Chondrocyte (in vitro differentiated cells): ENCODE data around the gene MAP4K2. TPM values are rescaled to one million over a fixed set of nuclear protein-coding genes. Genes with fewer than 3 reads are reported as not detected.

Experiments used
- DNase-seq: peaks from one replicate; pipeline ENCODE4 v3.0.0; 2021; ENCODE audit warnings: mixed read lengths, low spot score
- H3K27ac Mint-ChIP-seq: one replicate; pipeline ENCODE4 v1.8.0; 2021; ENCODE audit warnings: mild to moderate bottlenecking, moderate library complexity, mixed read lengths; ENCODE audit not compliant: unreplicated experiment
- H3K27me3 Mint-ChIP-seq: 2 replicates; pipeline ENCODE4 v1.8.0; 2021; ENCODE audit warnings: low read depth, mixed read lengths
- H3K36me3 Mint-ChIP-seq: 2 replicates; pipeline ENCODE4 v1.8.0; 2021; ENCODE audit warnings: low read depth, mixed read lengths
- H3K4me1 Mint-ChIP-seq: 2 replicates; pipeline ENCODE4 v1.8.0; 2021; ENCODE audit warnings: low read depth, mild to moderate bottlenecking, mixed read lengths
- H3K4me3 Mint-ChIP-seq: one replicate; pipeline ENCODE4 v1.8.0; 2021; ENCODE audit warnings: mild to moderate bottlenecking, moderate library complexity, mixed read lengths; ENCODE audit not compliant: unreplicated experiment
- H3K9me3 Mint-ChIP-seq: 2 replicates; pipeline ENCODE4 v1.8.0; 2021; ENCODE audit warnings: low read depth, mixed read lengths
- CTCF ChIP-seq: fragments of 200-600 bp; sonication (generic); IDR thresholded peaks from 2 replicates; pipeline ENCODE4 v1.5.0; 2021; ENCODE audit warnings: antibody characterized with exemption, mild to moderate bottlenecking, moderate library complexity
- total RNA-seq: library from RNA; stranded (reverse); gene quantifications from 3 replicates; pipeline ENCODE4 v1.2.1, GENCODE V29; 2021

Gene MAP4K2
- total RNA-seq, 1 donor from 2014 or later, result 13.4 TPM

GRCh38 chr11:64833198-64833502 lies 30.1 kb upstream of the MAP4K2 start:
- Mint-ChIP-seq H3K27me3 (no peaks in the 10 kb centered on the region), H3K36me3 (no peaks in the 10 kb centered on the region), H3K27ac (no peak overlapping the region), H3K9me3 (no peaks in the 10 kb centered on the region), H3K4me1 (no peaks in the 10 kb centered on the region), H3K4me3 (no peak overlapping the region)
- peak; percentile 93 for DNase-seq
- TF ChIP-seq CTCF, result no peak

GRCh38 chr11:64832467-64833197 lies 29.6 kb upstream of the MAP4K2 start:
- H3K4me1 Mint-ChIP-seq, result no peaks in the 10 kb centered on the region
- no peak for DNase-seq
- no peaks in the 10 kb centered on the region for H3K27me3 Mint-ChIP-seq
- no peaks in the 10 kb centered on the region for H3K36me3 Mint-ChIP-seq
- TF ChIP-seq CTCF, result no peak
- H3K4me3 Mint-ChIP-seq, result no peak overlapping the region
- H3K27ac Mint-ChIP-seq, result no peak overlapping the region
- H3K9me3 Mint-ChIP-seq, result no peaks in the 10 kb centered on the region

- no peaks in the 10 kb centered on the region for H3K9me3 Mint-ChIP-seq
- H3K4me1 Mint-ChIP-seq, result no peaks in the 10 kb centered on the region
- DNase-seq, result no peak
- H3K36me3 Mint-ChIP-seq, result no peaks in the 10 kb centered on the region
- H3K27me3 Mint-ChIP-seq, result no peaks in the 10 kb centered on the region
- TF ChIP-seq CTCF, result no peak
- no peak overlapping the region for H3K4me3 Mint-ChIP-seq
- no peak overlapping the region for H3K27ac Mint-ChIP-seq
Measured at GRCh38 chr11:64831411-64831891, 28.4 kb upstream of the MAP4K2 start.

GRCh38 chr11:64829536-64830251 lies 26.7 kb upstream of the MAP4K2 start:
- Mint-ChIP-seq H3K4me3 (no peak overlapping the region), H3K4me1 (no peaks in the 10 kb centered on the region), H3K27ac (no peak overlapping the region), H3K27me3 (no peaks in the 10 kb centered on the region), H3K36me3 (no peaks in the 10 kb centered on the region), H3K9me3 (no peaks in the 10 kb centered on the region)
- DNase-seq, result peak; percentile 90
- TF ChIP-seq CTCF, result no peak

- no peaks in the 10 kb centered on the region for H3K36me3 Mint-ChIP-seq
- no peak overlapping the region for H3K27ac Mint-ChIP-seq
- DNase-seq, result no peak
- no peak for TF ChIP-seq CTCF
- H3K4me1 Mint-ChIP-seq, result no peaks in the 10 kb centered on the region
- peaks cover 1% of the 10 kb centered on the region for H3K27me3 Mint-ChIP-seq
- no peaks in the 10 kb centered on the region for H3K9me3 Mint-ChIP-seq
- H3K4me3 Mint-ChIP-seq, result no peak overlapping the region
Measured at GRCh38 chr11:64827451-64827839, 24.4 kb upstream of the MAP4K2 start.
